ENCODE measurements around the gene SART3. TPM values are rescaled to one million over a fixed set of nuclear protein-coding genes. Genes with fewer than 3 reads are reported as not detected.
"Not testable (repeated sequence)": the region's sequence is repeated elsewhere in the genome, so short reads cannot be mapped to it uniquely, and the experiment has no call there.

SART3 gene
- polyA plus RNA-seq, 1 donor (not counting 4 experiments of a cell fraction or from before 2014, with no cell fraction given), result 19.0 TPM

DNA sequence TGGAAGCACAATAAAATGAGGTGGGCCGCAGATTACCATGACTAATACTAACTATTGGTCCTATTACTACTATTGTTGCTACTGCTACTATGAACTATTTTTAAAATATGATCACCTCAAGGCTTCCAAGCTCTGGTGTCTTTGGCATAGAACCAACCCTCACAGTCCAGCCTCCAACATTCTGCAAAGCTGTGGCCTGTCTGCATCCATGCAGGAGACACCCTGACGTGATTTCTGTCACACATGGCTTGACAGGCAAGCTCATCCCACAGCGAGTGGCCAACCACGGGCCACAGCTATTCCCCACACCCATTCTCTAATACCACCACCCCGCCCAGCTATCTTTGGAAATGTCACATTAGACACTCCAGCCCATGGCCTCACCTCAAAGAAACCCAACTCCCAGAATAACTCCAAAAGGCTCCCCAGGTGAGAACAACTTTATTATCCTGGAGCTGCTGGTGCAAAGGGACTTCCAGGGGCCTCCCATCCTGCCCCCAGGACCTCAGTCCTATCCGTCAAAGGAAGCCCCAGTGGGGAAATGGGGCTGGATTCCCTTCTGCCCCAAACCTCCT is 15.8 kb upstream of the SART3 start:
- Histone ChIP-seq H4K20me1 (ENCODE audit: control insufficient read depth, extremely low read depth, insufficient read depth, low read length) (no peaks in the 10 kb centered on the region), H3K9ac (ENCODE audit: control insufficient read depth, extremely low read depth, insufficient read depth, low read length) (no peak overlapping the region), H3K9me1 (ENCODE audit: control insufficient read depth, extremely low read depth, insufficient read depth, low read length) (no peaks in the 10 kb centered on the region), H2AFZ (ENCODE audit: control insufficient read depth, low read length) (no peak overlapping the region), H3K79me2 (ENCODE audit: control insufficient read depth, insufficient read depth, low read length) (no peaks in the 10 kb centered on the region), H3K27ac (ENCODE audit: control insufficient read depth, insufficient read depth, low read length) (no peak overlapping the region), H3K9me3 (ENCODE audit: control insufficient read depth, low read depth, low read length) (no peaks in the 10 kb centered on the region), H3K27me3 (ENCODE audit: control insufficient read depth, extremely low read depth, insufficient read depth, low read length) (peaks cover 7% of the 10 kb centered on the region), H3K4me3 (ENCODE audit: control insufficient read depth in 2 of 3, extremely low read depth in 1 of 3, insufficient read depth in 2 of 3, low read depth in 1 of 3, low read length in 3 of 3) (no peak overlapping the region), H3K4me1 (ENCODE audit: control insufficient read depth, extremely low read depth, insufficient read depth, low read length) (no peaks in the 10 kb centered on the region), H3K4me2 (ENCODE audit: control insufficient read depth, extremely low read depth, insufficient read depth, low read depth, low read length) (no peak overlapping the region), H3K36me3 (ENCODE audit: control insufficient read depth in 2 of 2, extremely low read depth in 1 of 2, insufficient read depth in 2 of 2, low read length in 2 of 2) (no peaks in the 10 kb centered on the region)
- dilution Hi-C loops (cut with MboI; ENCODE audit: extremely low pct_ligation_motif_present, low sequenced_read_pairs), result no loop called here
- TF ChIP-seq, protein P1, sequence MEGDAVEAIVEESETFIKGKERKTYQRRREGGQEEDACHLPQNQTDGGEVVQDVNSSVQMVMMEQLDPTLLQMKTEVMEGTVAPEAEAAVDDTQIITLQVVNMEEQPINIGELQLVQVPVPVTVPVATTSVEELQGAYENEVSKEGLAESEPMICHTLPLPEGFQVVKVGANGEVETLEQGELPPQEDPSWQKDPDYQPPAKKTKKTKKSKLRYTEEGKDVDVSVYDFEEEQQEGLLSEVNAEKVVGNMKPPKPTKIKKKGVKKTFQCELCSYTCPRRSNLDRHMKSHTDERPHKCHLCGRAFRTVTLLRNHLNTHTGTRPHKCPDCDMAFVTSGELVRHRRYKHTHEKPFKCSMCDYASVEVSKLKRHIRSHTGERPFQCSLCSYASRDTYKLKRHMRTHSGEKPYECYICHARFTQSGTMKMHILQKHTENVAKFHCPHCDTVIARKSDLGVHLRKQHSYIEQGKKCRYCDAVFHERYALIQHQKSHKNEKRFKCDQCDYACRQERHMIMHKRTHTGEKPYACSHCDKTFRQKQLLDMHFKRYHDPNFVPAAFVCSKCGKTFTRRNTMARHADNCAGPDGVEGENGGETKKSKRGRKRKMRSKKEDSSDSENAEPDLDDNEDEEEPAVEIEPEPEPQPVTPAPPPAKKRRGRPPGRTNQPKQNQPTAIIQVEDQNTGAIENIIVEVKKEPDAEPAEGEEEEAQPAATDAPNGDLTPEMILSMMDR (optimal IDR thresholded peaks at IDR 0.05 in 1 of 3, IDR thresholded peaks at IDR 0.05 in 1 of 3, conservative IDR thresholded peaks at IDR 0.05 in 1 of 3; ENCODE audit: extremely low read depth in 1 of 3, insufficient read depth in 2 of 3, low read length in 3 of 3), result no peak
- no peak for TF ChIP-seq EZH2 (IDR thresholded peaks at IDR 0.05; ENCODE audit: low read length)
- FAIRE-seq (no peak), DNase-seq (ENCODE audit: low read depth, low spot score) (no peak)

DNA sequence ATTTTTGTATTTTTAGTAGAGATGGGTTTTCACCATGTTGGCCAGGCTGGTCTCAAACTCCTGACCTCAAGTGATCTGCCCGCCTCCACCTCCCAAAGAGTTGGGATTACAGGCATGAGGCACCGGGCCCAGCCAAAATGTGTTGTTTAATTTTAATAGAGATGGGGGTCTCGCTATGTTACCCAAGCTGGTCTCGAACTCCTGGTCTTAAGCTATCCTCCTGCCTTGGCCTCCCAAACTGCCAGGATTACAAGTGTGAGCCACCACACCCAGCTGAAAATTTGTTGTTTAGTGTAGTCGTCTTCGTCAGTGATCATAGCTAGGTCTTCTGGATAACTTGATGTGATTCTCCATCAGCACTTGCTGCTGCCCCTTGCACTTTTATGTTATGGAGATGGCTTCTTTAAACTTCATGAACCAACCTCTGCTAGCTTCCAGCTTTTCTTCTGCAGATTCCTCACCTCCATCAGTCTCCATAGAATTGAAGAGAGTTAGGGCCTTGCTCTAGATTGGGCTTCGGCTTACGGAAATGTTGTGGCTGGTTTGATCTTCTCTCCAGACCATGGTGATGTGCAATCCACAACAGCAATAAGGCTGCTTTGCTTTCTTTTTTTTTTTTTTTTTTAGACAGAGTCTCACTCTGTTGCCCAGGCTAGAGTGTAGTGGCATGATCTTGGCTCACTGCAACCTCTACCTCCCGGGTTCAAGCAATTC is 14.4 kb upstream of the SART3 start:
- Histone ChIP-seq H2AFZ (ENCODE audit: control insufficient read depth, low read length) (no peak overlapping the region), H3K4me2 (ENCODE audit: control insufficient read depth, extremely low read depth, insufficient read depth, low read depth, low read length) (no peak overlapping the region), H3K27ac (ENCODE audit: control insufficient read depth, insufficient read depth, low read length) (no peak overlapping the region), H3K36me3 (ENCODE audit: control insufficient read depth in 2 of 2, extremely low read depth in 1 of 2, insufficient read depth in 2 of 2, low read length in 2 of 2) (no peaks in the 10 kb centered on the region), H4K20me1 (ENCODE audit: control insufficient read depth, extremely low read depth, insufficient read depth, low read length) (no peaks in the 10 kb centered on the region), H3K9ac (ENCODE audit: control insufficient read depth, extremely low read depth, insufficient read depth, low read length) (no peak overlapping the region), H3K4me3 (ENCODE audit: control insufficient read depth in 2 of 3, extremely low read depth in 1 of 3, insufficient read depth in 2 of 3, low read depth in 1 of 3, low read length in 3 of 3) (no peak overlapping the region), H3K9me1 (ENCODE audit: control insufficient read depth, extremely low read depth, insufficient read depth, low read length) (no peaks in the 10 kb centered on the region), H3K9me3 (ENCODE audit: control insufficient read depth, low read depth, low read length) (no peaks in the 10 kb centered on the region), H3K79me2 (ENCODE audit: control insufficient read depth, insufficient read depth, low read length) (no peaks in the 10 kb centered on the region), H3K4me1 (ENCODE audit: control insufficient read depth, extremely low read depth, insufficient read depth, low read length) (no peaks in the 10 kb centered on the region), H3K27me3 (ENCODE audit: control insufficient read depth, extremely low read depth, insufficient read depth, low read length) (peaks cover 7% of the 10 kb centered on the region)
- FAIRE-seq (no peak), DNase-seq (ENCODE audit: low read depth, low spot score) (no peak)
- dilution Hi-C loops (cut with MboI; ENCODE audit: extremely low pct_ligation_motif_present, low sequenced_read_pairs), result no loop called here
- no peak for TF ChIP-seq EZH2 (IDR thresholded peaks at IDR 0.05; ENCODE audit: low read length)

DNA sequence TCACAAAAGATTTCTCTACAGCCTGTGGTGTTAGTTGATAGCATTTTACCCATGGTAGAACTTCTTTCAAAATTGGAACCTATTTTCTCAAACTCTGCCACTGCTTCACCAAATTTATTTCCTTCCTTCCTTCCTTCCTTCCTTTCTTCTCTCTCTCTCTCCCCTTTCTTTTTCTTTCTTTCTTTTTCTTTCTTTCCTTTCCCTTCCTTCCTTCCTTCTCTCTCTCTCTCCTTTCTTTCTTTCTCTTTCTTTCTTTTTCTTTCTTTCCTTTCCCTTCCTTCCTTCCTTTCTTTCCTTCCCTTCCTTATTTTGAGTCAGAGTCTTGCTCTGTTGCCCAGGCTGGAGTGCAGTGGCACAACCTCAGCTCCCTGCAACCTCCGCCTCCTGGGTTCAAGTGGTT is 13.3 kb upstream of the SART3 start:
- H3K27ac ChIP-seq (ENCODE audit: control insufficient read depth, insufficient read depth, low read length); H3K9ac ChIP-seq (ENCODE audit: control insufficient read depth, extremely low read depth, insufficient read depth, low read length); H3K9me1 ChIP-seq (ENCODE audit: control insufficient read depth, extremely low read depth, insufficient read depth, low read length); DNase-seq (ENCODE audit: low read depth, low spot score); FAIRE-seq; H2AFZ ChIP-seq (ENCODE audit: control insufficient read depth, low read length); dilution Hi-C loops (cut with MboI; ENCODE audit: extremely low pct_ligation_motif_present, low sequenced_read_pairs); H3K79me2 ChIP-seq (ENCODE audit: control insufficient read depth, insufficient read depth, low read length); H3K4me2 ChIP-seq (ENCODE audit: control insufficient read depth, extremely low read depth, insufficient read depth, low read depth, low read length); H3K27me3 ChIP-seq (ENCODE audit: control insufficient read depth, extremely low read depth, insufficient read depth, low read length); H3K4me1 ChIP-seq (ENCODE audit: control insufficient read depth, extremely low read depth, insufficient read depth, low read length); H3K9me3 ChIP-seq (ENCODE audit: control insufficient read depth, low read depth, low read length); H3K4me3 ChIP-seq (ENCODE audit: control insufficient read depth in 2 of 3, extremely low read depth in 1 of 3, insufficient read depth in 2 of 3, low read depth in 1 of 3, low read length in 3 of 3); H3K36me3 ChIP-seq (ENCODE audit: control insufficient read depth in 2 of 2, extremely low read depth in 1 of 2, insufficient read depth in 2 of 2, low read length in 2 of 2); H4K20me1 ChIP-seq (ENCODE audit: control insufficient read depth, extremely low read depth, insufficient read depth, low read length): not testable (repeated sequence)
